D721Med (cell line): Measurements from ENCODE around the gene JDP2.

Experiments
- DNase-seq: peaks from one replicate; pipeline ENCODE4 v3.0.0; 2011; ENCODE audit warnings: low spot score; ENCODE audit not compliant: insufficient read length
- FAIRE-seq: peaks from 2 replicates; lab custom pipeline; 2011; peaks lifted over from hg19 to GRCh38; lab: Jason Lieb, UNC
- CTCF ChIP-seq: IDR thresholded peaks from 2 replicates; pipeline ENCODE4 v1.5.1; 2012; ENCODE audit warnings: mild to moderate bottlenecking, control low read depth; ENCODE audit not compliant: insufficient read depth; ENCODE audit errors: missing control alignments

The JDP2 gene

GRCh38 chr14:75482366-75482765 lies 54.5 kb downstream of the JDP2 start:
- no peak for DNase-seq
- TF ChIP-seq CTCF = no peak
- no peak for FAIRE-seq

DNA sequence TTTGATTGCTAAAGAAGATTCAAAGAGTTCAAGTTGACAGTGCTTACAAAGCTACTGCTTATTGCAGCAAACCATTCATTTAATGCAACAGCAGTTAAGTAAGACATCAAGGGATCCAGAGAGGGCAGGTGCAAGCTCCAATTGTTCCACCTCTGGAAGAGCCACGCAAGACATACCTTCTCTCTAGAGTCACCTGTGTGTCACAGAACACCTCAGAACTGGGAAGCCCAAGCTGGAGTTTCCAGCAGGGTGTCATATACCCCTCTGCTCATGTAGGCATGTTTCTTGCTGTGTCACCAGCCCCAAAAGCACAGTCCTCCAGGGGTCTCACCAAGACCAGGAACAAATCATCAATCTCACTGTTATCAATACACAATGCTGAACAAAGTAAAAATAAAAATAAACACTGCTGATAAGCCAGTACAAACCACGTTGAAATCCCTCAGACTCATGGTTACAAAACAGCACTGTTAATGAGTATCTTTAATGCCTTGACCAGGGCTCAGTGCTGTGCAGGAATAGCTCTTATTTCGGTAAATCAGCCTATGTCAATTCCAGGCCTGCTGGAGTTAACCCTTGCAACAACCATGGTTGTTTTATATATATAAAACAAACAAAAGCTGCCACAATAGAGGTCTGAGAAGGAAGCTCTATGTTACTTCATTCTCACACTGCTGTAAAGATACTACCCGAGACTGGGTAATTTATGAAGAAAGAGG lies 57.0 kb downstream of the JDP2 start:
- FAIRE-seq (no peak), DNase-seq (no peak)
- TF ChIP-seq CTCF = no peak

- FAIRE-seq = no peak
- no peak for DNase-seq
- no peak for TF ChIP-seq CTCF
Observed at GRCh38 chr14:75486318-75486717, 58.5 kb downstream of the JDP2 start.

DNA sequence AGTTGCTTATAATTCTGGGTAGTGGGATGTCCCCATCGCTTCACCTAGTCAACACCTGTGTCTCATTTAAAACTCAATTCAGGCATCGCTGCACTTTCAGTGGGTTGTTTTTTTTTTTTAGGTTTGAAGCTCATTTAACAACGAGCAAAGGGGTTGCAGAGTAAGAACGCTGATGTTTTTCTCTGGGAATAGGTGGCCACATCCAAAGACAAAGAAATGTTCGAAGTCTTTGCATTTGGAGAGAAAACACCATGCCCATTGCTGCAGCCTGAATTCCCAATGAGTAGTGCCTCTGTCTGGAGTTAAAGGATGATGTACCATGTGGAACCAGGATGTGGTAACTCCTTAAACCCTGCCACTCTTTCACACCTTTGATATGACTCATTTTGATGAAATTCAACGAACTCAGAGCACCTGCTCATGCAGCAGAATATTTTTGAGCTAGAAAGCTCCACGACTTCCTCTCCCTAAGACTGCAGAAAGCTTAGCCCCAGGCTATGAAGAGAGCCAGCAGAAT lies 59.4 kb downstream of the JDP2 start:
- no peak for FAIRE-seq
- no peak for TF ChIP-seq CTCF
- DNase-seq = no peak

DNA sequence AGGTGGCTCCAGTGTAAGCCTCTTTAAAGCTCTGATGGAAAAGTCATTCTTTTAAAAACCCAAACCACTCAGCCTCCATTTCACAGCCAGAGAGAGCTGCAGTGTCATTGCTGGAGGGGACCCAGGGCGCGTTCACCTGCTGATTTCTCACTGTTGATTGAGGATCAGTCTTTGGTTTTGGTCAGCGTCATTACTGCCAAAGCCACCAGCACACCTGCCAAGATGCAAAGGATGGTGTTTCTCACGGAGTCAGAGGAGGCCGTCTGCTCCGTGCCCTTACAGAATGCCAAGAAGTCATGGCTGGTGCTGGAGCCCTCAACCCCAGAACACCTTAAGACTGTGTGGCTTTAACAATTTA lies 61.6 kb downstream of the JDP2 start:
- FAIRE-seq = no peak
- TF ChIP-seq CTCF = no peak
- no peak for DNase-seq

DNA sequence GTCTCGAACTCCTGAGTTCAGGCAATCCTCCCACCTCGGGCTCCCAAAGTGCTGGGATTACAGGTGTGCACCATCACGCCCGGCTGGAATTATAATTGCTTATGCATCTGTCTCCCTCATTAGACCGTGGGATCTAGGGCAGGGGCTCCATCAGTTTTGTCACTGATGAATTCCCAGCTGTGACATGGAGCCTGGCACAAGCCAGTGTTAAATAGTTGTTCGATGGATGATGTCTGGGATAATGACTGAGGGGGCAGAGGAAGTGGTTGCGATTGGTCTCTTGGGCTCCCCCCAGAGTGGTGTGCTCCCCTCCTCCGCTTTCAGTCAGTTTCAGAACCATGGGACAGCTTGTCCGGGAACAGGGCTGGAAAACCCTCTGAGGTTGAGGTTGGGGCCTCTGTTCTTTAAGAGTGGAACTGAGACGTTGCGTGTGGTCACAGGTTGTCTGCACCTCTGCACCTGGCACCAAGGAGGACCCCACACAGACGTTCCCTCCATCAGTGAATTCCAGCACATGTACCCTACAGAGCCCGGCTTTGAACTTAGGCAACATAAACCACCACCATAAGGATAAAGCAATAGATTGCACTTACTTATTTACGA lies 63.7 kb downstream of the JDP2 start:
- FAIRE-seq (no peak), DNase-seq (no peak)
- TF ChIP-seq CTCF = no peak
